Neuron (in vitro differentiated cells): ENCODE results near the gene CCP110.

Experiments
- H2AFZ ChIP-seq: one replicate; pipeline ENCODE4 v1.6.1; 2013; ENCODE audit warnings: low read depth, mild to moderate bottlenecking, inconsistent platforms, low read length, moderate library complexity
- H3K27me3 ChIP-seq: one replicate; pipeline ENCODE4 v1.6.1; 2013; ENCODE audit warnings: low read length; ENCODE audit not compliant: insufficient read depth
- H3K36me3 ChIP-seq: one replicate; pipeline ENCODE4 v1.6.1; 2013; ENCODE audit warnings: low read length; ENCODE audit not compliant: insufficient read depth
- H3K4me1 ChIP-seq: one replicate; pipeline ENCODE4 v1.6.1; 2013; ENCODE audit warnings: low read length; ENCODE audit not compliant: insufficient read depth
- H3K4me3 ChIP-seq: 2 replicates; pipeline ENCODE4 v1.5.1; 2013; ENCODE audit warnings: mild to moderate bottlenecking, low read length, moderate library complexity
- H3K9me3 ChIP-seq: one replicate; pipeline ENCODE4 v1.6.1; 2013; ENCODE audit warnings: low read length

Gene CCP110

DNA sequence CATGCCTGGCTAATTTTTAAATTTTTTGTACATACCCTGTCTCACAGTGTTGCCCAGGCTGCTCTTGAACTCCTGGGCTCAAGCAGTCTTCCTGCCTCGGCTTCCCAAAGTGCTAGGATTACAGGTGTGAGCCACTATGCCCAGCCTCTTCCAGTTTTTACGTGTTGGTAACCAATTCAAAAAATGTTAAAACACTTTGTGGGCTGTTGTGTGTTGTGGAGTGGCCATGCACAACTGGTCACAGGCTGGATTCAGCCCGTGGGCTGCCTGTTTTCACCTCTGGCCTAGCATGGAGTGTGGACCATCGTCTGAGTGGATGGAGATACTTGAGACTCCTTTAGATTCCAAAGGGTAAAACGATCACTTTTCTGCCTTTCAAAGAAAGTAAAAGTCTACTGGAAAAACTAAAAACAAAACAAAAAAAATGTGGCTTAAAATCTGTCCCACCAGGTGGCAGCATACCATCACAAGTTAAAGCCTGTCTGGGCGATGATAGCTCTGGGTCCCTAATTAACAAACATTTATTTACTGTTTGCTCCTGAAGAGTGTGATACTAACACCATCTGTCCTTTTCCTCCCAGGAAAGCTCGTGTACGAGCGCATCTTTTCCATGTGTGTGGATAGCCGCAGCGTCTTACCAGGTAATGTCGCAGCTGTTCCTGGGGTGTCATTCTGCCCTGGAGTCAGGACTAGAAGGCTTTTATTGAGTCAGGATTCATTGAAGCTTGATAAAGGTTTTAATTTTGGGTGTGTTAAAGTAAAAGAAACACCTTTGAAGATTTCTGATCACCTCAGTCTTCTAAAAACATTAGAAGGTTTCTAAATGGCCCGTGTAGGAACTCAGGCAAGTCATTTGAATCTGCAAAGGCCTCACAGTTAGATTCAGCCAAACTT lies 77.6 kb downstream of the CCP110 start:
- Histone ChIP-seq H3K4me1 (no peaks in the 10 kb centered on the region), H3K36me3 (peaks cover 28% of the 10 kb centered on the region), H3K9me3 (peaks cover 6% of the 10 kb centered on the region)

More for the DNA sequence above, 77.6 kb downstream of the CCP110 start:
- H2AFZ ChIP-seq, result no peak overlapping the region
- H3K4me3 ChIP-seq, result no peak overlapping the region
- H3K27me3 ChIP-seq, result no peaks in the 10 kb centered on the region
